ENCODE data around the gene ARHGAP44.

- TF ChIP-seq POLR2A (IDR thresholded peaks at IDR 0.05) = no peak
- TF ChIP-seq, protein P1, sequence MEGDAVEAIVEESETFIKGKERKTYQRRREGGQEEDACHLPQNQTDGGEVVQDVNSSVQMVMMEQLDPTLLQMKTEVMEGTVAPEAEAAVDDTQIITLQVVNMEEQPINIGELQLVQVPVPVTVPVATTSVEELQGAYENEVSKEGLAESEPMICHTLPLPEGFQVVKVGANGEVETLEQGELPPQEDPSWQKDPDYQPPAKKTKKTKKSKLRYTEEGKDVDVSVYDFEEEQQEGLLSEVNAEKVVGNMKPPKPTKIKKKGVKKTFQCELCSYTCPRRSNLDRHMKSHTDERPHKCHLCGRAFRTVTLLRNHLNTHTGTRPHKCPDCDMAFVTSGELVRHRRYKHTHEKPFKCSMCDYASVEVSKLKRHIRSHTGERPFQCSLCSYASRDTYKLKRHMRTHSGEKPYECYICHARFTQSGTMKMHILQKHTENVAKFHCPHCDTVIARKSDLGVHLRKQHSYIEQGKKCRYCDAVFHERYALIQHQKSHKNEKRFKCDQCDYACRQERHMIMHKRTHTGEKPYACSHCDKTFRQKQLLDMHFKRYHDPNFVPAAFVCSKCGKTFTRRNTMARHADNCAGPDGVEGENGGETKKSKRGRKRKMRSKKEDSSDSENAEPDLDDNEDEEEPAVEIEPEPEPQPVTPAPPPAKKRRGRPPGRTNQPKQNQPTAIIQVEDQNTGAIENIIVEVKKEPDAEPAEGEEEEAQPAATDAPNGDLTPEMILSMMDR (IDR thresholded peaks at IDR 0.05) = no peak
Observed at GRCh38 chr17:12744298-12744697, 45.0 kb upstream of the ARHGAP44 start.

Measured in thyroid gland (tissue), 4 donors.